ENCODE results near the gene AFAP1. TPM values are rescaled to one million over a fixed set of nuclear protein-coding genes. Genes with fewer than 3 reads are reported as not detected.

AFAP1 gene
- polyA plus RNA-seq, 1 donor (not counting 4 experiments of a cell fraction or from before 2014, with no cell fraction given), result 7.6 TPM

- H3K27me3 ChIP-seq (ENCODE audit: control insufficient read depth, extremely low read depth, insufficient read depth, low read length), result no peaks in the 10 kb centered on the region
- no peak overlapping the region for H2AFZ ChIP-seq (ENCODE audit: control insufficient read depth, low read length)
- H3K36me3 ChIP-seq (ENCODE audit: control insufficient read depth in 2 of 2, extremely low read depth in 1 of 2, insufficient read depth in 2 of 2, low read length in 2 of 2), result peaks cover 13 to 17% of the 10 kb centered on the region in 2 experiments
- no peaks in the 10 kb centered on the region for H3K9me3 ChIP-seq (ENCODE audit: control insufficient read depth, low read depth, low read length)
- DNase-seq (ENCODE audit: low read depth, low spot score) (no peak), FAIRE-seq (no peak)
- peaks cover 10% of the 10 kb centered on the region for H3K4me1 ChIP-seq (ENCODE audit: control insufficient read depth, extremely low read depth, insufficient read depth, low read length)
- no peaks in the 10 kb centered on the region for H3K9me1 ChIP-seq (ENCODE audit: control insufficient read depth, extremely low read depth, insufficient read depth, low read length)
- dilution Hi-C loops (cut with MboI; ENCODE audit: extremely low pct_ligation_motif_present, low sequenced_read_pairs), result no loop called here
- H4K20me1 ChIP-seq (ENCODE audit: control insufficient read depth, extremely low read depth, insufficient read depth, low read length), result no peaks in the 10 kb centered on the region
- no peak overlapping the region for H3K27ac ChIP-seq (ENCODE audit: control insufficient read depth, insufficient read depth, low read length)
- no peak overlapping the region for H3K9ac ChIP-seq (ENCODE audit: control insufficient read depth, extremely low read depth, insufficient read depth, low read length)
- no peak overlapping the region for H3K4me2 ChIP-seq (ENCODE audit: control insufficient read depth, extremely low read depth, insufficient read depth, low read depth, low read length)
- H3K79me2 ChIP-seq (ENCODE audit: control insufficient read depth, insufficient read depth, low read length), result no peaks in the 10 kb centered on the region
- TF ChIP-seq CTCF (optimal IDR thresholded peaks at IDR 0.05 in 1 of 3, IDR thresholded peaks at IDR 0.05 in 1 of 3, conservative IDR thresholded peaks at IDR 0.05 in 1 of 3; ENCODE audit: extremely low read depth in 1 of 3, insufficient read depth in 2 of 3, low read length in 3 of 3) (no peak), EZH2 (IDR thresholded peaks at IDR 0.05; ENCODE audit: low read length) (no peak)
- H3K4me3 ChIP-seq (ENCODE audit: control insufficient read depth in 2 of 3, extremely low read depth in 1 of 3, insufficient read depth in 2 of 3, low read depth in 1 of 3, low read length in 3 of 3), result no peak overlapping the region
Measured at GRCh38 chr4:7757501-7758471, 181.9 kb downstream of the AFAP1 start.

- Histone ChIP-seq H3K4me3 (ENCODE audit: control insufficient read depth in 2 of 3, extremely low read depth in 1 of 3, insufficient read depth in 2 of 3, low read depth in 1 of 3, low read length in 3 of 3) (no peak overlapping the region), H3K4me2 (ENCODE audit: control insufficient read depth, extremely low read depth, insufficient read depth, low read depth, low read length) (no peak overlapping the region), H2AFZ (ENCODE audit: control insufficient read depth, low read length) (no peak overlapping the region), H3K36me3 (ENCODE audit: control insufficient read depth in 2 of 2, extremely low read depth in 1 of 2, insufficient read depth in 2 of 2, low read length in 2 of 2) (peaks cover 7 to 13% of the 10 kb centered on the region in 2 experiments), H3K79me2 (ENCODE audit: control insufficient read depth, insufficient read depth, low read length) (no peaks in the 10 kb centered on the region), H4K20me1 (ENCODE audit: control insufficient read depth, extremely low read depth, insufficient read depth, low read length) (no peaks in the 10 kb centered on the region), H3K27ac (ENCODE audit: control insufficient read depth, insufficient read depth, low read length) (no peak overlapping the region), H3K9me1 (ENCODE audit: control insufficient read depth, extremely low read depth, insufficient read depth, low read length) (no peaks in the 10 kb centered on the region), H3K4me1 (ENCODE audit: control insufficient read depth, extremely low read depth, insufficient read depth, low read length) (peaks cover 10% of the 10 kb centered on the region), H3K9me3 (ENCODE audit: control insufficient read depth, low read depth, low read length) (no peaks in the 10 kb centered on the region), H3K27me3 (ENCODE audit: control insufficient read depth, extremely low read depth, insufficient read depth, low read length) (no peaks in the 10 kb centered on the region), H3K9ac (ENCODE audit: control insufficient read depth, extremely low read depth, insufficient read depth, low read length) (no peak overlapping the region)
- TF ChIP-seq EZH2 (IDR thresholded peaks at IDR 0.05; ENCODE audit: low read length) (no peak), CTCF (optimal IDR thresholded peaks at IDR 0.05 in 1 of 3, IDR thresholded peaks at IDR 0.05 in 1 of 3, conservative IDR thresholded peaks at IDR 0.05 in 1 of 3; ENCODE audit: extremely low read depth in 1 of 3, insufficient read depth in 2 of 3, low read length in 3 of 3) (no peak)
- FAIRE-seq (no peak), DNase-seq (ENCODE audit: low read depth, low spot score) (no peak)
- dilution Hi-C loops (cut with MboI; ENCODE audit: extremely low pct_ligation_motif_present, low sequenced_read_pairs), result no loop called here
Measured at GRCh38 chr4:7756561-7757355, 182.9 kb downstream of the AFAP1 start.
